Right atrium auricular region (tissue), 2 donors: ENCODE data around the gene ARV1. TPM values are rescaled to one million over a fixed set of nuclear protein-coding genes. Genes with fewer than 3 reads are reported as not detected.

Source experiments
- DNase-seq: peaks from one replicate; pipeline ENCODE4 v3.0.0-alpha.2; 2019; ENCODE audit warnings: low spot score
- H3K27ac ChIP-seq, 2 donors: fragments of 200-600 bp; sonication (generic); 1 replicate in 1 of 2; 2 replicates in 1 of 2; pipeline ENCODE4 v1.5.1; 2016 to 2019
- H3K27me3 ChIP-seq, 2 donors: fragments of 200-600 bp; sonication (generic); one replicate each; pipeline versions ENCODE4 v1.5.1 to v1.6.0; 2017 to 2019
- H3K36me3 ChIP-seq: fragments of 200-600 bp; sonication (generic); one replicate; pipeline ENCODE4 v1.5.1; 2016
- H3K4me1 ChIP-seq, 2 donors: fragments of 200-600 bp; sonication (generic); one replicate each; pipeline versions ENCODE4 v1.5.1 to v1.6.0; 2017 to 2019
- H3K4me3 ChIP-seq, 2 donors: fragments of 200-600 bp; sonication (generic); 1 replicate in 1 of 2; 2 replicates in 1 of 2; pipeline ENCODE4 v1.5.1; 2017 to 2019; ENCODE audit warnings: mild to moderate bottlenecking in 1 of 2, moderate library complexity in 1 of 2
- H3K9me3 ChIP-seq, 2 donors: fragments of 200-600 bp; sonication (generic); one replicate each; pipeline ENCODE4 v1.5.1; 2019
- CTCF ChIP-seq, 2 donors: fragments of 200-600 bp; sonication (generic); IDR thresholded peaks; one replicate each; pipeline ENCODE4 v1.5.1; 2019; ENCODE audit warnings: antibody characterized with exemption in 2 of 2
- total RNA-seq, 2 donors: library from RNA; depleted of rRNA; stranded (reverse); fragments of >200 nt; gene quantifications; one replicate each; pipeline ENCODE4 v1.1.0, GENCODE V29; 2016

ARV1 gene
- total RNA-seq, 2 donors from 2014 or later = 19.6 to 36.5 TPM

GRCh38 chr1:230976825-230977747 lies 1.8 kb upstream of the ARV1 start:
- DNase-seq = no peak
- peaks cover 0 to 21% of the 10 kb centered on the region in 2 donors for H3K4me1 ChIP-seq
- H3K27me3 ChIP-seq = no peaks in the 10 kb centered on the region
- no peaks in the 10 kb centered on the region for H3K36me3 ChIP-seq
- H3K27ac ChIP-seq = peak overlapping the region; percentile 36 to 55
- H3K4me3 ChIP-seq = peak overlapping the region in 1 of 2 donors; percentile 87
- no peak for TF ChIP-seq CTCF (IDR thresholded peaks at IDR 0.05)
- H3K9me3 ChIP-seq = no peaks in the 10 kb centered on the region

- H3K27me3 ChIP-seq = no peaks in the 10 kb centered on the region
- H3K27ac ChIP-seq = peak overlapping the region; percentile 36 to 55
- no peak for TF ChIP-seq CTCF (IDR thresholded peaks at IDR 0.05)
- no peaks in the 10 kb centered on the region for H3K36me3 ChIP-seq
- peaks cover 0 to 21% of the 10 kb centered on the region in 2 donors for H3K4me1 ChIP-seq
- H3K9me3 ChIP-seq = no peaks in the 10 kb centered on the region
- DNase-seq = no peak
- peak overlapping the region; percentile 81 to 87 for H3K4me3 ChIP-seq
These were observed 968 bp upstream of the ARV1 start for GRCh38 chr1:230977761-230978490.

- H3K4me1 ChIP-seq = peaks cover 0 to 21% of the 10 kb centered on the region in 2 donors
- no peak for DNase-seq
- TF ChIP-seq CTCF (IDR thresholded peaks at IDR 0.05) = no peak
- no peaks in the 10 kb centered on the region for H3K36me3 ChIP-seq
- H3K9me3 ChIP-seq = no peaks in the 10 kb centered on the region
- H3K27ac ChIP-seq = peak overlapping the region; percentile 64 to 71
- H3K4me3 ChIP-seq = peak overlapping the region; percentile 81 to 87
- no peaks in the 10 kb centered on the region for H3K27me3 ChIP-seq
These were observed 459 bp downstream of the ARV1 start for GRCh38 chr1:230979389-230979716.

GRCh38 chr1:230979952-230980351 lies 1.1 kb downstream of the ARV1 start:
- Histone ChIP-seq H3K4me1 (peaks cover 0 to 21% of the 10 kb centered on the region in 2 donors), H3K4me3 (no peak overlapping the region), H3K27ac (no peak overlapping the region), H3K36me3 (no peaks in the 10 kb centered on the region), H3K27me3 (no peaks in the 10 kb centered on the region), H3K9me3 (no peaks in the 10 kb centered on the region)
- no peak for DNase-seq
- TF ChIP-seq CTCF (IDR thresholded peaks at IDR 0.05) = no peak

- Histone ChIP-seq H3K27me3 (no peaks in the 10 kb centered on the region), H3K4me1 (peaks cover 0 to 14% of the 10 kb centered on the region in 2 donors), H3K4me3 (no peak overlapping the region), H3K36me3 (no peaks in the 10 kb centered on the region), H3K27ac (no peak overlapping the region), H3K9me3 (no peaks in the 10 kb centered on the region)
- TF ChIP-seq CTCF (IDR thresholded peaks at IDR 0.05) = no peak
- no peak for DNase-seq
These were observed 3.8 kb downstream of the ARV1 start for GRCh38 chr1:230982696-230983095.
